Subcutaneous abdominal adipose tissue (tissue), 5 donors: ENCODE data around the gene HSBP1.

Source experiments
- H3K27ac ChIP-seq: one replicate; pipeline ENCODE4 v1.7.0; 2013; ENCODE audit warnings: low read depth, mild to moderate bottlenecking, inconsistent platforms, low read length, moderate library complexity
- H3K27me3 ChIP-seq, 5 donors: one replicate each; pipeline ENCODE4 v1.7.0; 2013; ENCODE audit warnings: low read length in 5 of 5, inconsistent platforms in 1 of 5; ENCODE audit not compliant: control insufficient read depth in 5 of 5, insufficient read depth in 4 of 5
- H3K36me3 ChIP-seq, 5 donors: one replicate each; pipeline ENCODE4 v1.7.0; 2013; ENCODE audit warnings: low read length in 5 of 5; ENCODE audit not compliant: control insufficient read depth in 5 of 5, insufficient read depth in 5 of 5
- H3K4me1 ChIP-seq, 5 donors: one replicate each; pipeline ENCODE4 v1.7.0; 2013; ENCODE audit warnings: low read length in 5 of 5, mild to moderate bottlenecking in 3 of 5, moderate library complexity in 1 of 5; ENCODE audit not compliant: control insufficient read depth in 5 of 5, insufficient read depth in 5 of 5
- H3K4me3 ChIP-seq, 5 donors: one replicate each; pipeline ENCODE4 v1.7.0; 2013; ENCODE audit warnings: low read length in 5 of 5, low read depth in 1 of 5
- H3K9ac ChIP-seq, 5 donors: one replicate each; pipeline ENCODE4 v1.7.0; 2013; ENCODE audit warnings: low read length in 5 of 5, mild to moderate bottlenecking in 4 of 5, moderate library complexity in 3 of 5
- H3K9me3 ChIP-seq, 5 donors: one replicate each; pipeline ENCODE4 v1.7.0; 2013; ENCODE audit warnings: low read length in 5 of 5; ENCODE audit not compliant: control insufficient read depth in 5 of 5
- donor health status: healthy.
- donor health status: healthy.
- donor health status: healthy.
- donor health status: healthy.
- donor health status: healthy.

Gene HSBP1

GRCh38 chr16:83863682-83864081 lies 55.9 kb downstream of the HSBP1 start:
- no peaks in the 10 kb centered on the region for H3K4me1 ChIP-seq
- H3K9me3 ChIP-seq: no peaks in the 10 kb centered on the region
- H3K4me3 ChIP-seq: no peak overlapping the region
- H3K9ac ChIP-seq: no peak overlapping the region
- no peaks in the 10 kb centered on the region for H3K27me3 ChIP-seq
- no peak overlapping the region for H3K27ac ChIP-seq
- no peaks in the 10 kb centered on the region for H3K36me3 ChIP-seq
